GM19467 (cell line): Measurements from ENCODE around the gene ZNF225.
"Not testable (repeated sequence)": the region's sequence is repeated elsewhere in the genome, so short reads cannot be mapped to it uniquely, and the experiment has no call there.

ENCODE experiments used
- ATAC-seq: cut with Tn5 transposase; IDR thresholded peaks from one replicate; pipeline ENCODE4 v1.9.1; 2021; ENCODE audit warnings: mild to moderate bottlenecking, moderate library complexity; ENCODE audit not compliant: unreplicated experiment

The ZNF225 gene

GRCh38 chr19:44156475-44156874, 43.3 kb downstream of the ZNF225 start:
- ATAC-seq = no peak

DNA sequence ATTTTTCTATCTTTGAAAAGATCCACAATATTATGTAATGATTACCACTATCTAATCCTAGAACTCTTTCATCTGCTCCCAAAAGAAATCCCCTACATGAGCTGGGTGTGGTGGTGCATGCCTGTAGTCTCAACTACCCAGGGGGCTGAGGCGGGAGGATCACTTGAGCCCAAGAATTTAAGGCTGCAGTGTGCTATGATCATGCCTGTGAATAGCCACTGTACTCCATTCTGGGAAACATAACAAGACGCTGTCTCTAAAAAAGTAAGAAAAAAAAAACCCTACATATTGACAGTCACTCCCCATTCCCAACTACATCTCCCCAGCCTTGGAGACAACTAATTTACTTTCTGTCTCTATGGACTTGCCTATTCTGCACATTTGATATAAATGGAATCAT, 50.6 kb downstream of the ZNF225 start:
- no peak for ATAC-seq

- ATAC-seq = peak; percentile 19
Observed at GRCh38 chr19:44164327-44164672, 51.1 kb downstream of the ZNF225 start.

- ATAC-seq = peak; percentile 87
Observed at GRCh38 chr19:44164673-44165512, 51.7 kb downstream of the ZNF225 start, which contains the start of gene ZNF226. ZNF226 (plus strand) TSS chr19:44165100; CDS start chr19:44170081, 4,981 bp downstream.

- not testable (repeated sequence) for ATAC-seq
Observed at GRCh38 chr19:44170660-44171059, 57.5 kb downstream of the ZNF225 start.

- ATAC-seq = no peak
Observed at GRCh38 chr19:44176590-44176989, 63.4 kb downstream of the ZNF225 start.

GRCh38 chr19:44180968-44181367, 67.8 kb downstream of the ZNF225 start:
- no peak for ATAC-seq

DNA sequence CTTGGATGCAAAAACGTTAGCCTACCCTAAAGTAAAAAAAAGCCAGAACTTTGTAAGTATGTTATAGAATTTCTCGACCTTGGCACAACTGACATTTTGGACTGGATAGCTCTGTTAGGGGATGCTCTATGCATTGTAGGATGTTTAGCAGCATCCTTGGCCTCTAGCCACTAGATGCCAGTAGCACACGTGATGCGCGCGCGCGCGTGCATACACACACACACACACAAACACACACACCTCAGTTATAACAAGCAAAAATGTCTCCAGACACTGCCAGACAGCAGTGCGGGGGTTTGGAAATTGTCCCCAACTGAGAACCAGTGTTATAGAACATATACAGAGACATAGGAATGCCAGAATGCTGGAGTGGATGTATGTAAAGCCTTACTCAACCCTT, 68.9 kb downstream of the ZNF225 start:
- ATAC-seq = no peak
